Neural cell (in vitro differentiated cells): ENCODE measurements around the gene LPAR1.

Experiments used
- CTCF ChIP-seq: fragments of 450-650 bp; IDR thresholded peaks from 2 replicates; pipeline ENCODE4 v1.5.1; 2014; ENCODE audit warnings: antibody characterized with exemption, mild to moderate bottlenecking, moderate library complexity; ENCODE audit not compliant: poor library complexity, severe bottlenecking
- POLR2AphosphoS5 ChIP-seq: IDR thresholded peaks from 2 replicates; pipeline ENCODE4 v1.6.1; 2012
- RAD21 ChIP-seq: fragments of 450-650 bp; conservative IDR thresholded peaks from 2 replicates; pipeline ENCODE4 v1.6.1; 2014; ENCODE audit warnings: antibody characterized with exemption, mild to moderate bottlenecking, moderate library complexity
- SMC3 ChIP-seq: fragments of 450-650 bp; conservative IDR thresholded peaks from 2 replicates; pipeline ENCODE4 v1.6.1; 2014; ENCODE audit warnings: antibody characterized with exemption, mild to moderate bottlenecking, moderate library complexity; ENCODE audit not compliant: poor library complexity
- TAF1 ChIP-seq: IDR thresholded peaks from 2 replicates; pipeline ENCODE4 v1.6.1; 2012; ENCODE audit warnings: low read depth
- TF ChIP-seq, protein P1 (sequence below): IDR thresholded peaks from 2 replicates; pipeline ENCODE4 v1.6.1; 2012; ENCODE audit warnings: borderline replicate concordance

GRCh38 chr9:111029260-111029659 lies 9.0 kb downstream of the LPAR1 start:
- TF ChIP-seq RAD21 (no peak), CTCF (no peak), SMC3 (no peak), POLR2AphosphoS5 (no peak), TAF1 (no peak)
- TF ChIP-seq, protein P1, sequence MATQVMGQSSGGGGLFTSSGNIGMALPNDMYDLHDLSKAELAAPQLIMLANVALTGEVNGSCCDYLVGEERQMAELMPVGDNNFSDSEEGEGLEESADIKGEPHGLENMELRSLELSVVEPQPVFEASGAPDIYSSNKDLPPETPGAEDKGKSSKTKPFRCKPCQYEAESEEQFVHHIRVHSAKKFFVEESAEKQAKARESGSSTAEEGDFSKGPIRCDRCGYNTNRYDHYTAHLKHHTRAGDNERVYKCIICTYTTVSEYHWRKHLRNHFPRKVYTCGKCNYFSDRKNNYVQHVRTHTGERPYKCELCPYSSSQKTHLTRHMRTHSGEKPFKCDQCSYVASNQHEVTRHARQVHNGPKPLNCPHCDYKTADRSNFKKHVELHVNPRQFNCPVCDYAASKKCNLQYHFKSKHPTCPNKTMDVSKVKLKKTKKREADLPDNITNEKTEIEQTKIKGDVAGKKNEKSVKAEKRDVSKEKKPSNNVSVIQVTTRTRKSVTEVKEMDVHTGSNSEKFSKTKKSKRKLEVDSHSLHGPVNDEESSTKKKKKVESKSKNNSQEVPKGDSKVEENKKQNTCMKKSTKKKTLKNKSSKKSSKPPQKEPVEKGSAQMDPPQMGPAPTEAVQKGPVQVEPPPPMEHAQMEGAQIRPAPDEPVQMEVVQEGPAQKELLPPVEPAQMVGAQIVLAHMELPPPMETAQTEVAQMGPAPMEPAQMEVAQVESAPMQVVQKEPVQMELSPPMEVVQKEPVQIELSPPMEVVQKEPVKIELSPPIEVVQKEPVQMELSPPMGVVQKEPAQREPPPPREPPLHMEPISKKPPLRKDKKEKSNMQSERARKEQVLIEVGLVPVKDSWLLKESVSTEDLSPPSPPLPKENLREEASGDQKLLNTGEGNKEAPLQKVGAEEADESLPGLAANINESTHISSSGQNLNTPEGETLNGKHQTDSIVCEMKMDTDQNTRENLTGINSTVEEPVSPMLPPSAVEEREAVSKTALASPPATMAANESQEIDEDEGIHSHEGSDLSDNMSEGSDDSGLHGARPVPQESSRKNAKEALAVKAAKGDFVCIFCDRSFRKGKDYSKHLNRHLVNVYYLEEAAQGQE: no peak
